CD4-positive, alpha-beta T cell treated with Interleukin-1 beta for 1 hour (primary cell): ENCODE data around the gene TM7SF2.
"Not testable (repeated sequence)": the region's sequence is repeated elsewhere in the genome, so short reads cannot be mapped to it uniquely, and the experiment has no call there.

ENCODE experiments used
- DNase-seq, 2 donors: peaks; one replicate each; pipeline ENCODE4 v3.0.0-alpha.2; 2020 to 2022

The TM7SF2 gene

DNA sequence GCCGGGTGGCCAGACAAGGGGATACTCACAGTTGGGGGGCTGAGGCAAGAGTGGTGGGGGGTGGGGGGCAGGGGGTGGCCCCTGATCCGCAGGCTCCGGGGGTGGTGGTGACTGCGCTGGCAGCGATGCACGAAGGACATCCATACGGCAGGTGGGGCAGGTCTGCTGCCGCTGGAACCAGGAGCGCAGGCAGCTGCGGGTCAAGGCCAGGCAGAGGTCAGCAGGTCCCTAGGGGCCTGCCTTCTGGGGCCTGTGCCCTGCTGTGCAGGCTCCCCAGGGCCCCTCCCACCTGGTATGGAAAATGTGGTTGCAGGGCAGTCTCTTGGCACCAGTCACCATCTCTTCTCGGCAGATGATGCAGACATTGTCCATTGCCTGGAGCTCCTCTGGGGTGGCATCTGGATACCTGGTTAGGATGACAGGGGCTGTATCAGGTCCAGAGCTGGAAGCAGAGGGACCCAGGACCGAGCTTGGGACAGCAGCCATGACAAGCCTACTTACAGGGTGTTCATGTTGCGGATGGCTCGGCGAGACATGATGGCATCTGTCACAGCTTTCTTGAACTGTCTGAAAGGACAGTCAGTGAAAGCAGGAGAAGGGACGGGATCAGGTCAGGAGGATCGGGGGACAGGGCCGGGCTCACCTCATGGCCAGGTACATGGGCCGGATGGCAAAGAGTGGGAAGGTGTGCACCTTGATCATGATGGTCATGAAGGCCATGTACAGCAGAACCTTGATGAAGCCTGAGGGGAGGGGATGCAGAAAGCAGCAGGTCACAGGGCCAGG, 19.2 kb downstream of the TM7SF2 start:
- no peak for DNase-seq

DNA sequence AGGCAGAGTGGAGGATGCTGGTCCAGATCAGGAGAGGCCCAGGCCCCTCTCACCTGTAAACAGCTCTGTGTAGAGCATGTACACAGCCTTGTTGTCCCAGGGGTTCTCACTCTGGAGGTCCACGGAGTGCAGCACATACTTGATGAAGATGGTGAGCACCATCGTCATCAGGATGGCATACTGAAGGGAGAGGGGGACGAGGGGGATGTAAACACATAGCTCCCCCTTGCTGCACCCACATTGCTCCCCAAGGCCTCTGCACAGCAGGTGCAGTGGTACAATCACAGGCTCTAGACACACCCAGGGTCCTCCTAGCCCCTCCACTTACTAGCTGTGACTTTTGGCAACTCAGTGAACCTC, 19.7 kb downstream of the TM7SF2 start:
- DNase-seq: no peak

DNA sequence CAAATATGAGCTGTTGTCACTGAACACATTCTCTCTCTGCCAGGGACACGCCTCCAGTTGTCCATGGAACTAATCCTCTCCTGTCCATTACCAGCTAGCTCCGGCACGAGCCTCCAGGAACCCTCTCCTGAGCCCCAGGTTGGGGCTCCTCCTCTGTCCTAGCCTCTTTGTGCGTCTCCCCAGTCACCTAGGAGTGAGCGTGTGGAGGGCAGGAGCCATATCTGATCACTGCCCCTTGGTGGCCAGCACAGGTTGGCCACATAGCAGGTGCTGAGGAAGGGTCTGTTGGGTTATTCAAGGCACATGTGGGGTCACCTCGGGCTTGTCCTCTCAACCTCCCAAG, 20.2 kb downstream of the TM7SF2 start:
- DNase-seq: no peak

DNA sequence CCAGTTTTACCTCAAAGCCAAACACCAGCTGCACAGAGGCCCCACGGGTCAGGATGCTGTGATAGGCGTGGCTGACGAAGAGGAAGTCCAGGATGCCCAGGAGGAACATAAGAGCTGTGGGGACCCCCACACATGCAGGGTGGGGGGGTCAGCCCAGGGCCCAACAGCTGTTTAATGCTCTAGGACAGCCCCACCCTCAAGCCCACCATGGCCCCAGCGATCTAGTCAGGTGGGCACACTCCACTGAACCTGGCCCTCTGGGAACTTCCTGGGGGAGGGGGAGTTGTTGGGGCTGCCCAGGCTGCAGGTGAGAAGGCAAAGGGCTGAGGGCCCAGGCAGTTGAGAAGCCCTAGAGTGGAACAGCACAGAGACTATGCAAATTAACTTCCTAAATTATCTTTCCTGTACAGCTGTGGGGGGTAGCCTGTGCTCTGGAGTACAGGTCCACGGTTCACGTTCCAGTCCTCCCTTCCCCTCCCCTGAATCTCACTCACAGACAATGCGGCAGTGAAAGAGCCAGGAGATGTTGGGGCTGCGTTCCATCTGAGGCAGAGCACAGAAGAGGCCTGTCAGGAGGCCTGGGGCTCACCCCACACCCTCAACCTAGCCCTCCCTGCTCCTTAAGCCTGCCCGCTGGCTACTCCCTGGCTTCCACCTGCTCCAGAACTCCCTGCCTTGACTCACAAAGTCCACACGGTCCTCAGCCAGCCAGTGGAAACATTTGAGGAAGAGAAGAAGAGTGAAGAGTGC, 20.7 kb downstream of the TM7SF2 start:
- peak in 1 of 2 donors; percentile 63 for DNase-seq

DNA sequence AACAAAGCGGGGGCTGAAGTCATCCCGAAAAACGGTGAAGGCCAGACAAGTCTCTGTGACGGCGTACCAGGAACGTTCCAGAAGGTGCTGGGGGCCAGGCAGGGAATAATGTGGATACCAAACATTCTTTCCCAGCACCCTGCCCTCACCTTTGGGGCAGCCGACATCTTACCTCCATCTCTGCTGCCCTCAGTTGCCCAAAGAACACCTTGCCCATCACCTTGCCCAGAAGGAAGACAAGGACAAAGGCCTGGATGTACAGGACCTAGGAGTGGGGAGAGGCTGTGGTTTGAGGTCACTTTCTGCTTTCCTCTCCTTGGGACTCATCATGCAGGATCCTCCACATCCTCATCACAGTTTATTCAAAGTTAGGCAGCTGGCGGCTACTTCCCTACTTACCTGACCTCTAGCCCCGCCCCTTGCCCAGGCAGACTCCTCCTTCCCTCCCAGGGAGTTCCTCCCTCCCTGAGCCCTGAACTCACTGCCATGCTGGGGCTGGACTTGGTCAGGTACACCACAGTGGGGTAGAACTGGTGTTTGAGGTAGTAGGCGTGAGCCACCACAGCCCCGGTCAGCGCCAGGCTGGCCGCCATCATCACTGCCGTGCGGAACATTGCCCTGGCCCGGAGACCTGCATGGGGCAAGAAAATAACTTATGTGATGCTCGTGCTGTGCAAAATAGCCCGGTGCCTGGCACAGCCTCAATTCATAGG, 21.5 kb downstream of the TM7SF2 start:
- DNase-seq: peak; percentile 55 to 68

DNA sequence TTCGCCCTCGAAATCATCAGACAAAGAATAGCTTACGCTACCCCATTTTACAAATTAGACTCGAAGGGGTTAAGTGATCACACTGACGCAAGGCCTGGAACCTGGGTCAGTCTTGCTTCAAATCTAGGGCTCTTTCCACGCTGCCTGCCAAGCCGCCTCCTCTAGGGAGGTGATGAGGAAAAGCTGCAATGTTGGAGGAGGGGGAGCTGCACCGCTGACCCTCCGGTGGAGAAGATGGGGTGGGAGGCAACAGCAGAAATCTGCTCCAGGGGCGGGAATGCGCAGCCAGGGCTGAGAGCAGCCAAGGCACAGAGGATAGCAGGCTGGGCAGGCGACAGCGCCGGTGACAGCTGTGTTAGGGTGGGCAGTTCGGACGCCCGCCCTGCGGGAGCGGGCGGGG, 22.1 kb downstream of the TM7SF2 start:
- DNase-seq: no peak

DNA sequence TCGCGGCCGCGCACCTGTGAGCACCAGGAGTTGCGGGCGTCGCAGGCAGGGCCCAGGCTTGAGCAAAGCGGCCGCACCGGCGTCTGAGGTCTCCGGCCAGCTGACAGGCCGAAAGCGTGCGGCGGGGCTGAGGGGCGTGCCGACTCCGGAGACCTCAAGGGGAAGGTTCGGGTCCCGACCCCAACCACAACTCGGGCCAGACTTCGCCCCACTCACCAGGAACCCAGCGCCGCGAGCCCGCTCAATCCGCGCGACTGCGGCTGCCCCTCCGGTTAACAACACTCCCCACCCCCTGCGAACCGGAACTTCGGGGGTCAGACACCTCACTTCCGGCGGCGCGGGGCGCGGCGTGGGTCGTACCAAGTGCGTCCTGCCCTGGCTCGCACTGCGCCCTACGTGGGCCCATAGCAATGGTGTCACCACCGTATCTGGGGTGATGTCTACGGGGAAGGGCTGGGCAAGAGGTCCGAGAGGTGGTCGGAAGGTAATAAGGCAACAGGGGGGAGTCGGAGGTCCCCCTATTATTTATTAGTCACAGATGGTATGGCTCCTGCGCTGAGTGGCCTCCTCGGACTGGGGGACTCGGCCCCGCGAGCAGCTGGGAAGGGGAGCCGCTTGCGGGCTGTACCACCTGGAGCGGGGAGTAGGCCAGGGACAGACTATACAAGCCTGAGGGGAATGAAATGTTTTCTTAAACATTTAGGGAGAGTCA, 22.7 kb downstream of the TM7SF2 start, which contains the start of gene SYVN1:
SYVN1 (minus strand) TSS at position 280 of the 712 bp plus-strand sequence. CDS start 918 bp downstream, outside the sequence.
- DNase-seq: peak; percentile 90 to 93

DNA sequence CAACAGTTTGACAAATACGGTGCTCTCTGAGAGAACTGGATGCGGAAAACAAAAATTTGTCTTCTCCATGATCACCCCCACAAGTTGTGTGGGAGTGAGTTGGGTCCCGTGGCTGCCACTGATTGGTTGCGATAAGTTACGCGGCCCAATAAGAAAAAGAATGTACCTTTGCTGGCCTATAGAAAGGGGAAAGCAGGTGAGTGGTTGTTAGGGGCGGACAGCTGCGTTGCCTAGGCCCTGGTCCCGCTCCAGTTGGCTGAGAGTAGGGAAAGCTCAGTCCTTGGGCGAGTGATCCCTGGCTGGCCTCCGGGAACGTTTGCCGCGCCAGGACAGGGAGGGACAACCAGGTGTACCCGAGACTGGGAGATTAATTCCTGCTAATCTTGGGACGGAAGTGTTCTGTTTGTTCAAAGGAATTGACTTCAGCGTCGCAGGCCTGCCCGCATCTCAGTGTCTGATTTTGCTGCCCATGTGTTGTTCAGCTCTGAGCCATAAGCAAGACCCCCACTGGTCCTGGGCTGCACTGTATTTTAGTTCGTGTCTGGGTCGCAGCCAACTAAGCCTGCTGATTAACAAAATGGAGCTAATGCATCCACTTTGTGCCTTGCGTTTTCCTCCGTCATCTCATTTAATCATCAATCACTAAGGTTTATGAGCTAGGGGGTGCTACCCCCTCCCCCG, 23.4 kb downstream of the TM7SF2 start:
- peak; percentile 91 to 93 for DNase-seq

DNA sequence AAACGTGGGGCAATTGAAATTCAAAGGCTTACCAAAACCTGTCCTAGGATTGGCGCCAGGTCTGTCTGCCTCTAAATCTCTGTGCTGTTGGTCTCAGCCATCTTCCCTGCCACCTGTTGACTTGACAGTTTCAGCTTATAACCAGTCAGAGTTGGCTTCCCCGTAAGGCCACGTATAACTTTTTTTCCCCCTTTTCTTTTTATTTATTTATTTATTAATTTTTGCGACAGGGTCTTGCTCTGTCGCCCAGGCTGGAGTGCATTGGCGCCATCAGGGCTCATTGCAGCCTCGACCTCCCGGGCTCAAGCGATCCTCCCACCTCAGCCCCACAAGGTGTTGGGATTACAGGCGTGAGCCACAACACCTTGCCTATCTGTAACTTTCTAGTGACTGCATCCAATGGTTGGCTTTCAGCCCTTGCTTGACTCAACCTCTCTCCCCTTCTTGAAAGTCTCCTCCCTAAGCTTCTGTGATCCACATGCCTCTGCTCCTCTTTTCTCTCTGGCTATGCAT, 24.0 kb downstream of the TM7SF2 start:
- no peak for DNase-seq

DNA sequence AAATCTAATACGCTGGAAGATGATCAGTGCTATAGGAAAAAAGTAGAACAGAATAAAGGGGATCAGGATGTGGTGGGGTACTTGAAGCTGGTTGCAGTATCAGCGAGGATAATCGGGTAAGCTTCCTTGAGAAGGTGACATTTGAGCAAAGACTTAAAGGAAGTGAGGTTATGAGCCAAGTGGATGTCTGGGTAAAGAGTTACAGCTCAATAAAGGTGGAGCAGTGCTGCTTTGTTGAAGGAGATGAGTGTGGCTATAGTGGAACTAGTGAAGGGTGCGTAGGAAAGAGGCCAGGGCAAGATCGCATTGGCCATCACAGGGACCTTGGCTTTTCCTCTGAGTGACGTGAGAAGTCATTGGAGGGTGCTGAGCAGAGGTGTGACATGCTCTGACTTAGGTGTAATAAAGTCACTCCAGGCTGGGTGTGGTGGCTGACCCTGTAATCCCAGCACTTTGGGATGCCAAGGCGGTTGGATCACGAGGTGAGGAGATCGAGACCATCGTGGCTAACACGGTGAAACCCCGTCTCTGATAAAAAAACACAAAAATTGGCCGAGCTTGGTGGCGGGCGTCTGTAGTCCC, 24.9 kb downstream of the TM7SF2 start:
- DNase-seq: no peak

DNA sequence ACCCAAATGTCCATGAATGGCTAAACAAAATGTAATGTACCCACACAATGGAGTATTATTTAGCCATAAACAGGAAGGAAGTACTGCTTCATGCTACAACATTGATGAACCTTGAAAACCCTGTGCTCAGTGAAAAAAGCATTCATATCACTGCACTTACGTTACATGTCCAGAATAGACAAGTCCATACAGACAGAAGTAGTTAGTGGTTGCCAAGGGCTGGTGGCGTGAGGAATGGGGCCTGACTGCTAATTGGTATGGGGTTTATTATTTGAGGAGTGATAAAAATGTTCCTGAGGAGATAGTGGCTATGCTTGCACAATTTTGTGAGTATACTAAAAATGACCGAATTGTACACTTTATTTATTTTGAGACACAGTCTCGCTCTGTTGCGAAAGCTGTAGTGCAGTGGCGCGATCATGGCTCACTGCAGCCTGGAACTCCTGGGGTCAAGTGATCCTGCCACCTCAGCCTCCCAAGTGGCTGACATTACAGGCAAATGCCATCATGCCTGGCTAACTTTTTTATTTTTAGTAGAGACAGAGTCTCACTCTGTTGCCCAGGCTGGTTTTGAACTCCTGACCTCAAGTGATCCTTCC, 30.3 kb downstream of the TM7SF2 start:
- no peak for DNase-seq

DNA sequence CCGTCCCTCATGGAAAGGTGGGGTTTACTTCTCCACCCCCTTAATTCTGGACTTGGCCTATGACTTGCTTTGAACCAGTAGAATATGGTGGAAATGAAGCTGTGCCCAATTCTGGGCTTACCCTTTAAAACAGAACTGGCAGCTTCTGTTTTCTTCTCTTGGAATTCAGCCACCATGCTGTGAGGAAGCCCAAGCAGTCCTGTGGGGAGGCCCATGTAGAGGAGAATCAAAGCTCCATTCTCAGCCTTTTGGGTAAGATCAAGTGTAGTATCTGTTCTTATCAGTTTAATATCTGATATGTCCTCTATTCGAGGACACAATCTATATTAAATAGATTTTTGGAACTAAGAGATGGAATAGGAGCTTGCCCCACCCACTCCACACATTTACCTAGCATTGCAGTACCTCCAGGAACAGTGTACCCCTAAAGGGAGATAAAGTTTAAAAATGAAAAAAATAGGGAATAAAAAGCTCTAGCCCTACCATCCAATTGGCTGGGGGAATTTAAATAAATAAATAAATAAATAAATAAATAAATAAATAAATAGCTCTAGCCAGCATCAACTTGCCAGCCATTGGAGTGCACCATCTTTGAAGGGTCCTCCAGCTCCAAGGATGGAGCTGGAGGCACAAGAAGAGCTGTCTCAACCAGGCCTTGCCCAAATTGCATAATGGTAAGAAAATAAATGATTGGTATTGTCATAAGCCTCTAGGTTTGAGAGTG, 35.8 kb downstream of the TM7SF2 start:
- no peak for DNase-seq

DNA sequence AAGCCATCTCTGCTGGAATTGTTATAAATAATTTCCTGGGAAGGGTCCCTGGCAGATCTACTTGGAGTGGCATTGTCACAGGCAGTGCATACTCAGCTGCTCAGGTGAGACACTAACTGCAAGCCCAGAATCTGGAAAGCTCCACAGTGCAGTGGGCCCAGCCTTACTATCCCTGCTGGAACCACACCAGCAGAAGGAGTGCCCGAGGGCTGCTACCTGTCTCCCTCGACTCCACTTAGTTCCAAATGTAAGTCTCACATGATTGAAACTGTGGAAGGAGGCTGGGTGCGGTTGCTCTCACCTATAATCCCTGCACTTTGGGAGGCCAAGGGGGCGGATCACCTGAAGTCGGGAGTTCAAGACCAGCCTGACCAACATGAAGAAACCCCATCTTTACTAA, 37.0 kb downstream of the TM7SF2 start:
- no peak for DNase-seq

DNA sequence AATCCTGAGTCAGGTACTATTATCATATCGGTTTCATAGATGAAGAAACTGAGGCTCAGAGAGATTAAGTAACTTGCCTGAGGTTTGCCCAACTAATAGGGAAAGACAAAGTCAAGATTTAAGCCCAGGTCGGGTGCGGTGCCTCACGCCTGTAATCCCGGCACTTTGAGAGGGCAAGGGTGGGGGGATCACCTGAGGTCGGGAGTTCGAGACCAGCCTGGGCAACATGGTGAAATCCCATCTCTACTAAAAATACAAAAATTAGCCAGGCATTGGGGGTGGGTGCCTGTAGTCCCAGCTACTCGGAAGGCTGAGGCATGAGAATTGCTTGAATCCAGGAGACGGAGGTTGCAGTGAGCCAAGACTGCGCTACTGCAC, 38.4 kb downstream of the TM7SF2 start:
- not testable (repeated sequence) for DNase-seq

DNA sequence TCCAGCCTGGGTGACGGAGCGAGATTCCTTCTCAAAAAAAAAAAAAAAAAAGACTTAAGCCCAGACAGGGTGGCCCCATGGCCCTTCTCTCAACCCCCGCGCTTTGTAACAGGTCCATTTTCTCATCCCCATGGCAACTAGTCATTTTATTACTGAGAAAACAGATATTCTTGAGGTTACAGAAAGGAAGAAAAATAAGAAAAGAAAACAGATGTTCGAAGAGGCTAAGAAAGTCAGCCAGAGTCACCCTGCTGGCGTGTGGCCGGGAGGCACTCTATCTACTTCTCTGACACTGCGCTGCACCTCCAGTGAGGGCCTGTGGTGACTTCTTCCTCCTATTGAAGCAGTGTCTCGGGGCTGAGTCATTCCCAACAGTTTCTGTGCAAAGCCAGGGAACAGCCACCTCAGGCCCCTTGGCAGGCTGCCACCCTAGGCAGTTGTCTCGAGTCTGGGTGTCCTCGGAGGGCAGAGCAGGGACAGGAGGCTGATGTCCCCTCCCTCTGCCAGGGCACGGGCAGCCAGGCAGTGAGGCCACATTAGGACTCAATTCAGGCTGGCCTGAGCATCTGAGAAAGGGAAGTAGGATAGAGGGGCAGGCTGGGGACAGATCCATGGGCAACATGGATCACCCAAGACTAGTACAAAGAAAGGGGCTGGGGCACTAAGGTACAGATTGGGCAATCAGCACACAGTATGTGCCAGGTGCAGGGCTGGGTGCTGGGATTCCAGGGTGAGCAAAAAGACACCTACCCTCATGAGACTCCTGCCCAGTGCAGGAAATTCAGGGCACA, 39.0 kb downstream of the TM7SF2 start:
- peak in 1 of 2 donors; percentile 79 for DNase-seq

DNA sequence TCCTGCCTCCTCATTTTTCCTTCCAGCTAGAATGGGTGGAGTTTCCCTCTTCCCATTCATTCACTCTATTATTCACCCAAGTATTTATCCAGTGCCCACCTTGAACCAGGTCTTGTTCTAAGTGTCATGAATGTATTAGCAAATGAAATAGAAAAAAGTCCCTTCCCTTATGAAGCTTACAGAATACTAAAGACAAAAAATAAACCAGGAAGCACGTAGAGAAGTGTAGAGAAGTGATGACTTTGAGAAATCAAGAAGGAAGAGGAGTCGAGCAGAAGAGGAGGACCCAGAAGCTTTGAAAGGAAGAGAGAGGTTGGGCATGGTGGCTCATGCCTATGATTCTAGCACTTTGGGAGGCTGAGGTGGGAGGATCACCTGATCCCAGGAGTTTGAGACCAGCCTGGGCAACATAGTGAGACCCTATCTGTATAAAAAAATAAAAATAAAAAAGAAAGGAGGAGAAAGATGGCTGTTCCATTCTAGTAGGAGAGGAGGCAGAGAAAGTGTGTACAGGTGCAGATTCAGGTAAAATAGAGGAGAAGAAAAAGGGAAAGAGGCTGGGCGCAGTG, 39.7 kb downstream of the TM7SF2 start:
- DNase-seq: no peak

DNA sequence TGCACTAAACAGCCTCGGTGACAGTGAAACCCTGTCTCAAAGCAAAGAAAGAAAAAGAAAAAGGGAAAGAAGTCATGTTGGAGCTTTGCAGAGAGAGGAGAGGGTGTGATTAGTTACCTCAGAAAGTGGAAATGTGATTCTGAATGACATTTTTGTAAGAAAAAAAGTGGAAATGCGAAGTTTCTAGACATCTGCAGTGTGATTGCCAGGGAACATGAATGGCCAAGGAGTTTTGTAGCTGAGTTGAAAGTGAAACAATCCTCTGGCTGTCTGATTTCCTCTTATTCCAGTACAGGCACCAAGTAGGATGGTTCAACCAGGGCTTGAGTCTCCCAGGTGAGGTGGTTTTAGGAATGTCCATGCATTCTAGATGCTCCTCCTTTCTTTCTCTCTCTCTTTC, 40.5 kb downstream of the TM7SF2 start:
- DNase-seq: no peak

DNA sequence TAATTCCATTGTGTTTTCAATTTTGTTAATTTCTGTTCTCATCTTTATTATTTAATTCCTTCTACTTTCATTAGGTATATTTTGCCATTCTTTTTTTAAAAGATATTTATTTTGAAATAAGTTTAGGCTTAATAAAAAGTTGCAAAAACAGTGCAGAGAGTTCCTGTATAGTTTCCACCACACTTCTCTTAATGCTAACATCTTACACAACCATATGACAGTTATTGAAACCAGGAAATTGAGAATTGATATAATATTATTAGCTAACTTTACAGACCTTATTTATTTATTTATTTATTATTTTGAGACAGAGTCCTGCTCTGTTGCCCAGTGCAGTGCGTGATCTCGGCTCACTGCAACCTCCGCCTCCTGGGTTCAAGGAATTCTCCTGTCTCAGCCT, 44.6 kb downstream of the TM7SF2 start:
- DNase-seq: no peak

DNA sequence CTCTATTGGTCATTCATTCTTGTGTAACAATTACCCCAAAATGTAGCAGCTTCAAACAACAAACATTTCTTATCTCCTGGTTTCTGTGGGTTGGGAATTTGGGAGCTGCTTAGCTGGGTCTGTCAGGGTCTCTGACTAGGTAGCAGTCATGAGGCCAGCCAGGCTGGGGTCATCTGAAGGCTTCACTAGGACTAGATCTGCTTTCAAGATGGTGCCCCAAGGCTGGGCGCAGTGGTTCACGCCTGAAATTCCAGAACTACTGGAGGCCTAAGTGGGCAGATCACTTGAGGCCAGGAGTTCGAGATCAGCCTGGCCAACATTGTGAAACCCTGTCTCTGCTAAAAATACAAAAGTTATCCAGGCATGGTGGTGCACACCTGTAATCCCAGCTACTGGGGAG, 45.3 kb downstream of the TM7SF2 start:
- DNase-seq: no peak

DNA sequence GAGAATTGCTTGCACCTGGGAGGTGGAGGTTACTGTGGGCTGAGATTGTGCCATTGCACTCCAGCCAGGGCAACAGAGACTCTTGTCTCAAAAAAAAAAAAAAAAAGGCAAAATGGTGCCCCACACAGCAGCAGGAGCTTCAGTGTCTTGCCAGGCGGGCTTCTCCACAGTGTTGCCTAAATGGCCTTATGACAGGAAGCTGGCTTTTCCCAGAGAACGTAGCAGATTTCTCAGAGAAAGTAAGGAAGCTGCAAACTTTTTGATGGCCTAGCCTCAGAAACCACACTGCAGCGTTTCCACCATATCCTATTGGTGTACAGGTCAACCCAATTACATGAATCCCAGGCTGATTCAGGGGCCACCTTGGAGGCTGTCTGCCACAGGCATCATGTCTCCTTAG, 45.7 kb downstream of the TM7SF2 start:
- DNase-seq: no peak
